ENCODE data around the gene HES6.

GRCh38 chr2:238272156-238272555, 32.3 kb upstream of the HES6 start:
- no peak for TF ChIP-seq EED (IDR thresholded peaks at IDR 0.05; ENCODE audit: low read depth)
- no peak for TF ChIP-seq CTCF (IDR thresholded peaks at IDR 0.05 in 2 of 3, conservative IDR thresholded peaks at IDR 0.05 in 1 of 3; ENCODE audit: control insufficient read depth in 2 of 3, extremely low read depth in 1 of 3, insufficient read depth in 1 of 3, low read depth in 3 of 3, low read length in 3 of 3)
- TF ChIP-seq RAD21 (IDR thresholded peaks at IDR 0.05; ENCODE audit: insufficient read depth, low read depth, low read length), result no peak
- no peak for TF ChIP-seq SIN3A (IDR thresholded peaks at IDR 0.05; ENCODE audit: low read depth, low read length)
- TF ChIP-seq CEBPB (IDR thresholded peaks at IDR 0.05; ENCODE audit: borderline replicate concordance in 1 of 2, low read depth in 2 of 2, low read length in 2 of 2), result no peak
- TF ChIP-seq CBFB (IDR thresholded peaks at IDR 0.05; ENCODE audit: low read depth), result no peak
- TF ChIP-seq ZNF24 (IDR thresholded peaks at IDR 0.05), result no peak
- TF ChIP-seq EZH2 (IDR thresholded peaks at IDR 0.05; ENCODE audit: borderline replicate concordance, control insufficient read depth, low read depth, low read length), result no peak
- no peak for TF ChIP-seq BHLHE40 (IDR thresholded peaks at IDR 0.05; ENCODE audit: borderline replicate concordance in 1 of 2, low read depth in 2 of 2, low read length in 1 of 2)
- TF ChIP-seq POLR2A (IDR thresholded peaks at IDR 0.05; ENCODE audit: low read depth, low read length), result no peak
- TF ChIP-seq, protein P1, sequence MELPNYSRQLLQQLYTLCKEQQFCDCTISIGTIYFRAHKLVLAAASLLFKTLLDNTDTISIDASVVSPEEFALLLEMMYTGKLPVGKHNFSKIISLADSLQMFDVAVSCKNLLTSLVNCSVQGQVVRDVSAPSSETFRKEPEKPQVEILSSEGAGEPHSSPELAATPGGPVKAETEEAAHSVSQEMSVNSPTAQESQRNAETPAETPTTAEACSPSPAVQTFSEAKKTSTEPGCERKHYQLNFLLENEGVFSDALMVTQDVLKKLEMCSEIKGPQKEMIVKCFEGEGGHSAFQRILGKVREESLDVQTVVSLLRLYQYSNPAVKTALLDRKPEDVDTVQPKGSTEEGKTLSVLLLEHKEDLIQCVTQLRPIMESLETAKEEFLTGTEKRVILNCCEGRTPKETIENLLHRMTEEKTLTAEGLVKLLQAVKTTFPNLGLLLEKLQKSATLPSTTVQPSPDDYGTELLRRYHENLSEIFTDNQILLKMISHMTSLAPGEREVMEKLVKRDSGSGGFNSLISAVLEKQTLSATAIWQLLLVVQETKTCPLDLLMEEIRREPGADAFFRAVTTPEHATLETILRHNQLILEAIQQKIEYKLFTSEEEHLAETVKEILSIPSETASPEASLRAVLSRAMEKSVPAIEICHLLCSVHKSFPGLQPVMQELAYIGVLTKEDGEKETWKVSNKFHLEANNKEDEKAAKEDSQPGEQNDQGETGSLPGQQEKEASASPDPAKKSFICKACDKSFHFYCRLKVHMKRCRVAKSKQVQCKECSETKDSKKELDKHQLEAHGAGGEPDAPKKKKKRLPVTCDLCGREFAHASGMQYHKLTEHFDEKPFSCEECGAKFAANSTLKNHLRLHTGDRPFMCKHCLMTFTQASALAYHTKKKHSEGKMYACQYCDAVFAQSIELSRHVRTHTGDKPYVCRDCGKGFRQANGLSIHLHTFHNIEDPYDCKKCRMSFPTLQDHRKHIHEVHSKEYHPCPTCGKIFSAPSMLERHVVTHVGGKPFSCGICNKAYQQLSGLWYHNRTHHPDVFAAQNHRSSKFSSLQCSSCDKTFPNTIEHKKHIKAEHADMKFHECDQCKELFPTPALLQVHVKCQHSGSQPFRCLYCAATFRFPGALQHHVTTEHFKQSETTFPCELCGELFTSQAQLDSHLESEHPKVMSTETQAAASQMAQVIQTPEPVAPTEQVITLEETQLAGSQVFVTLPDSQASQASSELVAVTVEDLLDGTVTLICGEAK (IDR thresholded peaks at IDR 0.05; ENCODE audit: borderline replicate concordance), result no peak
- no peak for TF ChIP-seq SUPT20H (IDR thresholded peaks at IDR 0.05; ENCODE audit: borderline replicate concordance, control insufficient read depth, low read depth, low read length)

All from GM12878 (cell line).